ENCODE results near the gene YRDC.

The YRDC gene

DNA sequence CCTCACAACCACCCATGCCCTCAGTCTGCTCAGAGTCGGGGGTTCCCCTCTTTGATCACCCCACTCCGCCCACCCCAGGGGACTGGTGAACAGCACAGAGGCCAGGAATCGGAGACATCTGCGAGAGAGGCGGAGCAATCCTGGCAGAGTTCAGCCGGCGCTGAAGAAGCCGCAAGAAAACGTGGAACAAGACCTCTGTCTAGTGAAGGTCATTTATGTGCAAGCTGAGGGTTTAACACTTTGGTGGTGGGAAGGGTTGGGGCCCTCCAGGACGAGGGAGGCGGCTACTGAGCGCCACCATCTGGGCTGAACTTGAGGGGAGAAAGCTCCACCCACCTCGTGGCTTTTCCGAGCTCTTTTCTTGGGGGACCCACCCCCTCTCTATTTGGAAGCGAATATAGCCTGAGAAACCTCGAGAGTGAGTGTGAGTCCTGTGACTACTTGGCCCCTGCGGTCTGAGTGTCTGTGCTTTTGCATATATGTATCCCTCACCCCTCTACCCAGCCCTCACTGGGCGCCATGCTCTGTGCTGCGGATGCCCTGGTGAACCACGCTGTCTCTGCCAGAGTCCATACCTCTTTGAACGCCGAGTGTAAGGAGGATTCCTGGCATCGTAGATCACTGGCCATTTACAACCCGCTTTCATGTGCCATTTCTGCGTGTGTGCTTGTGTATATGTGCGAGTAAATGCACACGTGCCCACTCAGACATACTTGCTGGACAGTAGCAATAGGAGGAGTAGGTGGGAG lies 41.9 kb downstream of the YRDC start:
- DNase-seq, result no peak

DNA sequence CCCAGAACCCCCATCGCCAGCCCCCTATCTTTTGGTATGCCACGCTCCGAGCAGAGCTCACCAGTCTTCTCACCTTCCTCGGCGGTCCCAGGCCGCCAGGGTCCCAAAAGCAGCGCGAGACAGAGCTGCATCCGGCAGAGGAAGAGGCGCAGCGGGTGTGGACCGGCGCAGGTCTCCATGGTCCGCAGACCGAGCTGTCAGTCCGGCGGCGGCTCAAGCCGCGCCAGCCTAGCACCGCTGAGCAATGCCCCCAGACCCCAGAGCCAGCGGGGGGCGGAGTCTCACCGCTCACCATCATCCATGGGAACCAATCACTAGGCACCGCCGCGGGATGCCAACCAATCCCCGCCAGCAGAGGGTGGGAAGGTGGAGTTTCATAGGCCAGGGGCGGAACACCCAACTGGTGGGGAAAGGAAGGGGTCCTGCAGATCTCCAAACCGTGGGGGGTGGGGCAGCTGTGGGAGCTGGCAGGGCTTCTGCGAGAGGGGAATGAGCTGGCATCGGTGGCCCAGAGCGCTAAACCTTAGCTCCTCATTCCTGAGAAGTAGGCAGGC lies 43.0 kb downstream of the YRDC start, which contains the start of gene EPHA10:
Gene EPHA10, minus strand, starts transcription at position 233 of the 554 bp plus-strand sequence. Its CDS starts 54 bp downstream, at position 179.
- peak; percentile 27 for DNase-seq

DNA sequence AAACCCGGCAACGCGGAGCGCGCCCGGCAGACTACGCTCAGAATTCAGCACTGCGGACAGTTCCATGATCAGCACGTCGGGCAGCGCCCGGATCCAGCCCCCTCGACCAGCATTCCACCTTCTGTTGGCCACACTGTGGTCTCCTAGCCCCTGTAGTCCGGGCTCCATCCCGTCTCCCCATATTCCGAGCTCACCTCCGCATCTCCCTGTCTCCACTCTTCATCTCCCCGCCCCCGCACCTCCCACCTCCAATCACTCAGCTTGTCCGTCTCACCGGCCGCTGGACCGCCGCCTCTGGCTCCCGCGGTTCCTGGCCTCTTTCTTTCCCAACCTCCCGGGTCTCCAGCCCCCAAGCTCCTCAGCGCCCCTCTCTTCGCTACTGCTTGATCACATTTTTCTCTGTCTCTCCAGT lies 43.6 kb downstream of the YRDC start:
- DNase-seq, result no peak

DNA sequence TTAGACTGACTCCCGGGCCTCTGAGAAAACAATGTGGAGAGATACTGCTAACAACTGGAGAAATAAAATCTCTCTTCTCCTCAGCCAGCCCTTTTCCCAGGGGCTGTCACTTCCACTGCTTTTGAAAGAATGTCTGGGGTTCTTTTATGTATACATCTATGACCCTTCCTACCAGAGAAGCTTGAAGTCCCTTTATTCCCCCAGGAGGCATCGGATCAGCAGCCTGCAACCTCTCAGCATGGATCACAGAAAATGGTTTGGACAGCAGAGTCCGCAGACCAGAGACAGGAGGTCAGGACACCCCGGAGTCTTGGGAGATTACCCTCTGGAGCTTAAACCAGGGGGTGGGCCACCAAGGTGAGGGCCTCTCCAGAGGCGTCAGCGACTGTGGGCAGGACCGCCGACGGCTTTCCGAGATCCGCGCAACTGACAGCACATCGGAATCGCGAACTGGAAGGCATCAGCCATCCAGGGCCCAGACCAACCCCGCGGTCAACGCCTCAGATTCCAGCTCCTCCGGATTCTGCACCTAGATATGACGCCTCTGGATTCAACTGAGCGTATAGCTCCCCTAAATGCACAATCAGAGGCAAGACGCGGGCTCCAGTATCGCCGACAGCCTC lies 44.1 kb downstream of the YRDC start:
- DNase-seq, result no peak

DNA sequence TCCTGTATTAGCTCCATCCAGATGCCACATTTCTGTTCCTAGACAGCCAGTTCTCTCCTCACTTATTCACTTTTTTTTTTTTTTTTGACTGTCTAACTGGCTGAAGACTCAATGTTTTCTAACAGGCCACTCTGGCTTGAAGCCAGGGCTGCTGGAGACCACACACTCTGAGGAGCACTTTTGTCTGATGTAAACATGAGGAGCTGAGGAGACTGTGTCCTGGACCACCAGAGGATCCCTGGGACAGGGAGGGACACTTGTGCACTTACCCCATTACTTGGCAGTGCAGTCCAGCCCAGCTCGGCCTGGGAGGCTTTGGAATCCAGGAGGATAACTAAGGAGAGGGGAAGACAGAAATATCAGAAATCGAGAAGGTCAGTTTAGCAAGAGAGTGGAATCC lies 45.5 kb downstream of the YRDC start:
- DNase-seq, result no peak

DNA sequence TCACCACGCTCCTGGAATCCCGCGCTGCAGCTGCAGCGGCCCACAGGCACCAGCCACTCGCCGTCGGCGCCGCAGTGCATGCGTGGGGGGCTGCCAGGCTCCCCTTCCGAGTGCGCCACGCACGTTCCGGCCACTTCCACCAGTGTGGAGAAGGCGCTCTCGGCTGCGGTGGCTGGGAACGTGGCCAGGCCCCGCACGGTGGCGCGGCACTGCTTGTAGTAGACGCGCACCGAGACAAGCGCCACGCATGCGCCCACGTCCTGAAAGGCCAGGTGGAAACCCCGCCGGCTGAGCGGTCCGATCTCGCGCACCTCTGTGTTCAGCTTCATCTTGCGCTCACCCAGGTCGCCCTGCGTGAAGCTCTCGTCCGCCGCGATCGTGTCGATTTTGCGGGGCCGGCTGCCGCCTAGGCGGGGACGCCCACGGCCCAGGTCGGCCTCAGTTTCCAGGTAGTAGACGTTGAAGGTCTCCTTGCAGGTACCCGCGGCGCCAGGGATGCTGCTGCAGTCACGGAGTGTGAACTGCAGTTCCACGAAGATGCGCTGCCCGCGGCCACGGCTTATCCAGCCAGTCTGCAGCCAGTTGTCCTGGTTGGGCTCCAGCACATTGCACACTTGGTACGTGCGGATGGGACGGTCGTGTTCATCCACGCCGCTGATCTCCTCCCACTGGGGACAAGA lies 46.5 kb downstream of the YRDC start:
- DNase-seq, result no peak

DNA sequence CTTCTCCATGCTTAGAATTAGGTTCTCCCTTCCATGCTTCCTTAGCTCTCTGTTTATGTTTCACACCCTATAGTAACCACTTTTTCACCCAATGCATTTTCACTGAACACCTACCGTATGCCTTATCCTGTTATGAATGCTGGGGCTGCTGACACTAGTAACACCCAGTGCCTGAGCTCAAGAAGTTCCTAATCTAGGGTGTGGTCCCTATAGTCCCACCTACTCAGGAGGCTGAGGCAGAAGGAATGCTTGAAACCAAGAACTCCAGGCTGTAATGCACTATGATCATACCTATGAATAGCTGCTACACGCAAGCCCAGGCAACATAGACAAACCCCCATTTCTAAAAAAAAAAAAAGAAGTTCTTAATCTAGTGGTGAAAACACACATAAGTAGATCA lies 48.6 kb downstream of the YRDC start:
- DNase-seq, result no peak

DNA sequence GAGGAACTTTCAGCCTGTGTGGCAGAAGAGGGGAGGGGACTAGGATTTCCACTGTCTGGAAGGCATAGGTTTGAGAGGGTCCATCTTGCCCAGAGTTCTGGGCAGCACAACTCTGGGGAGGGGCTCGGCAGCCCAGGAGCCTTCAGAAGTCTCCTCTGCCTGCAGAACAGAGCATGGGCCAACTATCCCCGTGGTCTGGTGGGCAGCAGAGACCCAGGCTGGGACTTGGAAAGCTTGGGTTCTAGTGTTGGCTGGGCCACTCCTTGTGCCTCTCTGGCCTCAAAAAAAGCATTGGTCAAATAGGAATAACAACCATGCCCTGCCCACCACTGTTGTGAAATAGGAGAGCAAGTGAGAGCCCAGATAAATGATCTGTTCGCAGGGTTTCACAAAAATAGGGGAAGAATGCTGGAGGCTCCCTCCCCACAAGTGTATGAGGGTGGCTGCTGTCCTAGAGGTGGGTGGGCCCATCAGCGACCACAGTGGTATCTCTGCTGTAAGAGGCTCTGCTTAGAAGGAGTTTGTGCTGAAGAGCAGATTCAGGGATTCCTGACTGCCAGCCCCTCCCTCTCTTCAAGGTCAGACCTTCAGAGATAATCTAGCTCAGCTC lies 52.0 kb downstream of the YRDC start:
- DNase-seq, result no peak

DNA sequence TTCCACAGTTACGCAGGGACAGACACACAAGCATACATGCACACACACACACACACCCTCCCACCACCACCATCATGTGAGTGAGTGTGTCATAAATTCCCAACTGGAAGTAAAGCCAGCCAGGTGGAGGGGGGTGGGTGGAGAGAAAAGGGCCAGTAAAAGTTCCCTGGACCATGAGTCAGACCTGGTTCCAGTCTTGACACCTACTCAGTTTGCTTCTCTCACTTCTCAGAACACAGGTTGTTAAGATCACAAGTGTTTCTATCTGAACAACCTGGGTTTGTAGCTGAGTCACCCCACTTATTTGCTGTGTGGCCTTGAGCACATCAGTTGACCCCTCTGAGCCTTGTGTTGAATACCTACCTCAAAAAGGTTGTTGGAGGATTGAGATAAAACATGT lies 52.7 kb downstream of the YRDC start:
- DNase-seq, result no peak

DNA sequence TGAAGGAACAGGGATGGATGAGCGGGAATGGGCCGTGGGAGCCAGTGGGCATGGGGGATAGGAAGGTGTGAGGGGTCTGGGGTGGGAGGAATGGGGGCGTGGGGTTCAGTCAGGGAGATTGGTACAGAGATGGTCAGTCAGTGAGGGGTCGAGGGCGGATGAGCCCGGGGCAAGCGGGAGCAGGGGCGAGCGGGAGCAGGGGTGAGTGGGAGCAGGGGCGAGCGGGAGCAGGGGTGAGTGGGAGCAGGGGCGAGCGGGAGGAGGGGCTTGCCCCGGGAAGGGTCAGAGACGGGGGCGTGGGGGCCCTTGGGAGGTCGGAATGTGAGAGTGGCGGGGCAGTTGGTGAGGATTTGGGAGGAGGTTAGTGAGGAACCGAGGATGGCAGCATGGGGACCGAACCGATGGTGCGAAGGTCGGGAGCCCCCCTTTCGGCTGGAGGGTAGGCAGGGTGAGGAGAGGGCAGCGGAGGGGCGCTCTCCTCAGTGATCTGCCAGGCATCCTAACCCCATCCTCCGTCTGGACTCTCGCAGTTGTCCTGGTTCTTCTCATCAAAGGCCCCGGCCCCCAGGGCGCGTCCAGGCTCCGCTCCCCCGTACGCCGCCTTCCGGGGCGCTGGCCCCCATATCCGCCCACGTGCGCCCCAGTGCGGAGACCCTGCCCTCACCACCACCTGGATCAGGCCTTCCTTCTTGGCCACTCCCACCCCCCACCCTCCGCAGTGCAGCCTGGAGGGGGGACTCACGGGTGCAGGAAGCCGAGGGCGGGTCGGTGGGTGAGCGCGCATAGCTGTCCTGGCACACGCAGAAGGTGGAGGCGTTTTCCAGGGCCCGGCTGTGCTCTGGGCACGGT lies 54.3 kb downstream of the YRDC start:
- DNase-seq, result no peak

Measured in DMS 273 treated with DMSO at 0.1 percent for 48 hours (cell line).